Karpas-422 (cell line): ENCODE data around the gene BANF2. TPM values are rescaled to one million over a fixed set of nuclear protein-coding genes. Genes with fewer than 3 reads are reported as not detected.

Source experiments
- DNase-seq: peaks from one replicate; pipeline ENCODE4 v3.0.0-alpha.2; 2015
- H2AFZ ChIP-seq: fragments of 200-600 bp; sonication (generic); 2 replicates; pipeline ENCODE4 v1.6.1; 2014; ENCODE audit warnings: antibody characterized with exemption, low read length, mixed read lengths
- H3K27ac ChIP-seq: fragments of 200-600 bp; sonication (generic); 2 replicates; pipeline ENCODE4 v1.5.1; 2014; ENCODE audit warnings: mild to moderate bottlenecking, low read length, moderate library complexity
- H3K27me3 ChIP-seq: fragments of 200-600 bp; sonication (generic); 2 replicates; pipeline ENCODE4 v1.6.1; 2014; ENCODE audit warnings: low read length, mixed read lengths
- H3K36me3 ChIP-seq: fragments of 200-600 bp; sonication (generic); 2 replicates; pipeline ENCODE4 v1.6.1; 2014; ENCODE audit warnings: low read length, mixed read lengths; ENCODE audit not compliant: insufficient read depth
- H3K4me1 ChIP-seq: fragments of 200-600 bp; sonication (generic); 2 replicates; pipeline ENCODE4 v1.6.1; 2014; ENCODE audit warnings: mild to moderate bottlenecking, low read length, mixed read lengths
- H3K4me2 ChIP-seq: fragments of 200-600 bp; sonication (generic); 2 replicates; pipeline ENCODE4 v1.6.1; 2014; ENCODE audit warnings: low read length, low read depth, mild to moderate bottlenecking; ENCODE audit not compliant: poor library complexity, severe bottlenecking
- H3K4me3 ChIP-seq: fragments of 200-600 bp; sonication (generic); 2 replicates; pipeline ENCODE4 v1.5.1; 2014; ENCODE audit warnings: mild to moderate bottlenecking, antibody characterized with exemption, low read length, mixed read lengths
- H3K79me2 ChIP-seq: fragments of 200-600 bp; sonication (generic); 2 replicates; pipeline ENCODE4 v1.6.1; 2014; ENCODE audit warnings: mild to moderate bottlenecking, low read length, mixed read lengths
- H3K9ac ChIP-seq: fragments of 200-600 bp; sonication (generic); 2 replicates; pipeline ENCODE4 v1.6.0; 2014; ENCODE audit warnings: low read length
- H3K9me2 ChIP-seq: fragments of 200-600 bp; sonication (generic), shearing (Covaris generic); replicated peaks from 2 replicates; pipeline ENCODE4 v1.6.0; 2014; ENCODE audit warnings: mild to moderate bottlenecking, low read length, moderate library complexity; ENCODE audit not compliant: insufficient read depth
- H3K9me3 ChIP-seq: fragments of 300-700, 200-600 bp; sonication (generic); 2 replicates; pipeline ENCODE4 v1.6.1; 2014; ENCODE audit warnings: low read length, mixed read lengths
- H4K20me1 ChIP-seq: fragments of 200-600 bp; sonication (generic); 2 replicates; pipeline ENCODE4 v1.6.1; 2014; ENCODE audit warnings: mild to moderate bottlenecking, antibody characterized with exemption, low read length, low read depth; ENCODE audit not compliant: insufficient read depth
- total RNA-seq: library from RNA; depleted of rRNA; stranded (reverse); fragments of >200 nt; shearing (Covaris generic); gene quantifications from 2 replicates; pipeline ENCODE4 v1.2.3, GENCODE V29; 2014; ENCODE audit warnings: low replicate concordance

The BANF2 gene
- total RNA-seq, 1 experiment from 2014 or later = not detected

DNA sequence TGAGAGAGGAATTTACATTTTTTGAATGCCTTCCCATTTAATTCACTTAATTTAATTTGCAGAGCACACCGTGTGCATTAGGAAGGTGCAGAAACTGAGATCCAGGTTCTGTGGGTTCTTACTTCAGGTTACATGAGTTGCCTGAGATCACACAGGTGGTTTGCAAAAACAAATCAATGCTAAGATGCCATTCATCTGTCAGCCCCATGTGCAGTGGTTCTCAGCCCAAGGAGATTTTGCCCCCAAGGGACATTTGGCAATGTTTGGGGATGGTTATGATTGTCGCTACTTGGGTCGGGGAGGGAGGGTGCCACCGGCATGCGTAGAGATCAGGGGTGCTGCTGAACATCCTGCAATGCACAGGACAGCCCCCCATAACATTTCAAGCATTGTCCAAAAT is 34.6 kb downstream of the BANF2 start:
- H3K9me2 ChIP-seq = no peaks in the 10 kb centered on the region
- no peak for DNase-seq

GRCh38 chr20:17735206-17735804 is 35.5 kb downstream of the BANF2 start:
- Histone ChIP-seq H2AFZ (no peak overlapping the region), H3K4me2 (no peak overlapping the region), H3K4me3 (no peak overlapping the region), H3K79me2 (no peaks in the 10 kb centered on the region), H3K9ac (no peak overlapping the region), H3K36me3 (no peaks in the 10 kb centered on the region), H3K9me3 (no peaks in the 10 kb centered on the region), H3K4me1 (no peaks in the 10 kb centered on the region), H3K9me2 (no peaks in the 10 kb centered on the region), H3K27me3 (no peaks in the 10 kb centered on the region), H3K27ac (no peak overlapping the region), H4K20me1 (no peaks in the 10 kb centered on the region)
- no peak for DNase-seq

More for the DNA sequence above, 34.6 kb downstream of the BANF2 start:
- no peak overlapping the region for H3K9ac ChIP-seq
- H3K4me2 ChIP-seq = no peak overlapping the region
- H3K4me1 ChIP-seq = no peaks in the 10 kb centered on the region
- no peaks in the 10 kb centered on the region for H3K36me3 ChIP-seq
- H3K27me3 ChIP-seq = no peaks in the 10 kb centered on the region
- no peaks in the 10 kb centered on the region for H3K9me3 ChIP-seq
- H2AFZ ChIP-seq = no peak overlapping the region
- no peak overlapping the region for H3K27ac ChIP-seq
- no peaks in the 10 kb centered on the region for H4K20me1 ChIP-seq
- no peak overlapping the region for H3K4me3 ChIP-seq
- H3K79me2 ChIP-seq = no peaks in the 10 kb centered on the region

DNA sequence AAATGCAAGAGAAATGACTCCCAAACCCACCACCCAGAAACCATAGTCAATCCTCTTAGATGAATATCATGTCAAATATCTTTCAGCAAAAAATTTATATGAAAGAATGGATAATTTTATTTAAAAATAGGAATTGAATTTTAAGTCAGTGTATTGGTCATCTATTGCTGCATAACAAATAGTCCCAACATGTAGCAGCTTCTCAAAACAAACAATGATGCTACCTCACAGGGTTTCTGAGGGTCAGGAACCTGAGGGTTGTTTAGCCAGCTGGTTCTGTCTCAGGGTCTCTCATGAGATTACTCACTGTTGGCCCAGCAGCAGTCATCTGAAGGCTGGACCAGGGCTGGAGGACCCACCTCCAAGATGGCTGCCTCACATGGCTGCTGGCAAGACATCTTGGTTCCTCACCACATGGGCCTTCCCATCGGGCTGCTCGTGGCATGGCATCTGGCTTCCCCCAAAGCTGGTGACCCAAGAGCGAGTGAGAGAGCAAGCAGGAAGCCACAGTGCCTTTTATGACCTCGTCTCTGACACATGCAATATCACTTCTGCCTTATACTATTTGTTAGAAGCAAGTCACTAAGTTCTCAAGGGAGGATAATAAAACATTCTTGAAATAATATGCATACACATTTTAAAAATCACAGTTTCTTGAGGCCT is 36.3 kb downstream of the BANF2 start:
- H4K20me1 ChIP-seq = no peaks in the 10 kb centered on the region
- H3K4me1 ChIP-seq = no peaks in the 10 kb centered on the region
- H3K79me2 ChIP-seq = no peaks in the 10 kb centered on the region
- no peak overlapping the region for H3K4me2 ChIP-seq
- no peak overlapping the region for H3K4me3 ChIP-seq
- H3K36me3 ChIP-seq = no peaks in the 10 kb centered on the region
- H3K27ac ChIP-seq = no peak overlapping the region
- H3K27me3 ChIP-seq = no peaks in the 10 kb centered on the region
- H3K9me2 ChIP-seq = no peaks in the 10 kb centered on the region
- no peak overlapping the region for H3K9ac ChIP-seq
- H3K9me3 ChIP-seq = no peaks in the 10 kb centered on the region
- no peak for DNase-seq
- no peak overlapping the region for H2AFZ ChIP-seq

- Histone ChIP-seq H3K27me3 (no peaks in the 10 kb centered on the region), H3K4me3 (no peak overlapping the region), H3K9me3 (no peaks in the 10 kb centered on the region), H3K9ac (no peak overlapping the region), H3K4me2 (no peak overlapping the region), H3K36me3 (no peaks in the 10 kb centered on the region), H3K79me2 (no peaks in the 10 kb centered on the region), H3K27ac (no peak overlapping the region), H3K4me1 (no peaks in the 10 kb centered on the region), H2AFZ (no peak overlapping the region), H4K20me1 (no peaks in the 10 kb centered on the region), H3K9me2 (no peaks in the 10 kb centered on the region)
- no peak for DNase-seq
Measured at GRCh38 chr20:17738154-17738553, 38.4 kb downstream of the BANF2 start.

DNA sequence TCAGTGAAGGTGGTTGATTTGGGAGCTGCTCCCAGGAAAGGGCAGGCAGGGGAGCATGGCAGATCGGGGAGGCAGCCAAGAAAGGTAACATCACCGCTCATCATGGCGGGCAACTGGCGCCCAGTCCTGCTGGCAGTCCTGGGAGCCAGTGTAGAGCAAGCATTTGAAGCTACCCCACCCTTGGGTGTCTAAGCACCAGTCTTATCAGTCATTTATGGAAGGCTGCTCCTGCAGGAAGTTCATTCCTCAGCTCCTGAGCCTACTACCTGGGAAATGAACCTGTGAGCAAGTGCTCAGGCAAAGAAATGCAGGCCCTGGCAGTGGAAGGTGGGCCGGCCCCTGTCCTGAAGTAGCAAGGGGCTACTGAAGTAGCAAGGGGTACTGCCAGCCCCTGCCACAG is 41.5 kb downstream of the BANF2 start:
- Histone ChIP-seq H3K9ac (no peak overlapping the region), H3K27me3 (no peaks in the 10 kb centered on the region), H3K4me3 (no peak overlapping the region), H3K27ac (no peak overlapping the region), H3K9me3 (no peaks in the 10 kb centered on the region), H3K79me2 (no peaks in the 10 kb centered on the region), H3K4me2 (no peak overlapping the region), H2AFZ (no peak overlapping the region), H3K9me2 (no peaks in the 10 kb centered on the region), H3K4me1 (no peaks in the 10 kb centered on the region), H4K20me1 (no peaks in the 10 kb centered on the region), H3K36me3 (no peaks in the 10 kb centered on the region)
- DNase-seq = no peak

- Histone ChIP-seq H3K36me3 (no peaks in the 10 kb centered on the region), H3K9ac (no peak overlapping the region), H3K79me2 (no peaks in the 10 kb centered on the region), H3K27ac (no peak overlapping the region), H3K4me1 (no peaks in the 10 kb centered on the region), H2AFZ (no peak overlapping the region), H3K4me3 (no peak overlapping the region), H3K9me2 (no peaks in the 10 kb centered on the region), H3K9me3 (no peaks in the 10 kb centered on the region), H3K4me2 (no peak overlapping the region), H4K20me1 (no peaks in the 10 kb centered on the region), H3K27me3 (no peaks in the 10 kb centered on the region)
- DNase-seq = no peak
Measured at GRCh38 chr20:17742731-17743130, 43.0 kb downstream of the BANF2 start.

DNA sequence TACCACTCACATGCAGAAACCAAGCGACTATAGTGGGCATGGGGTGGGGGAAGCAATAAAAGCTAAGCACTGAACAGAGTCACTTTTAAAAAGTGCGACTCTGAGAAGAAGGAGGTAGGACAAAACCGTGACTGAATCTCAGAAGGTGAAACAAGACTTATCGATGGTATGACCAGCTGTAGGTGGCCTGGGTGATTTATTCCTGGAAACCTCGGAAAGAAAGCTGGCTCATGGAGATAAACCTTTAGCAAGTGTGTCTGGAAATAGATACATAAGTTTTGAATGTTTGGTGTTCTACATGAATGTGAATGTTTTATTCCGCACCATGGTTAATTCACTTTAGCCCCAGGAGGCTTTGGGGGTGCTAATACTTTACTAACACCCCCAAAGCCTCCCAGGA is 43.9 kb downstream of the BANF2 start:
- no peak overlapping the region for H3K27ac ChIP-seq
- H2AFZ ChIP-seq = no peak overlapping the region
- H3K9ac ChIP-seq = no peak overlapping the region
- H3K9me2 ChIP-seq = no peaks in the 10 kb centered on the region
- H3K27me3 ChIP-seq = no peaks in the 10 kb centered on the region
- H3K36me3 ChIP-seq = no peaks in the 10 kb centered on the region
- H3K79me2 ChIP-seq = no peaks in the 10 kb centered on the region
- no peak overlapping the region for H3K4me3 ChIP-seq
- no peak for DNase-seq
- H3K4me2 ChIP-seq = no peak overlapping the region
- H4K20me1 ChIP-seq = no peaks in the 10 kb centered on the region
- no peaks in the 10 kb centered on the region for H3K9me3 ChIP-seq
- no peaks in the 10 kb centered on the region for H3K4me1 ChIP-seq

DNA sequence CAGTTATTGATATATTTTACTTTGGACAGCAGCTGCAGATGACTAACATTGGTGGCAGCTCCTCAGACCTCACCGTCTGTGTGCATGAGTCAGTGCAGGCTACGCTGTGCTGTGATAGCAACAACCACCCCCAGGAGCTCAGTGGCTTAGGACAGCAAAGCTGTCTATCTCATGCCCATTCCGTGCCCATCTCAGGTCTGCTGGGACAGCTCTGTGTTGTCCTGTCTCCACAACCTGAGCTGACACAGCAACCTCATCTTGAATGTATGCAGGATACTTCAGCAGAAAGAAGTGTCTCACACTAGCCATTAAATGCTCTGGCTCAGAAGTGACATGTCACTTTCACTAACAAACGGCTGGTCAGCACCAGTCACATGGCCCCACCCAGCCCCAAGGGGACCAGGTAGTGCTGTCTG is 47.7 kb downstream of the BANF2 start:
- Histone ChIP-seq H2AFZ (no peak overlapping the region), H3K4me3 (no peak overlapping the region), H3K4me2 (no peak overlapping the region), H3K9me2 (no peaks in the 10 kb centered on the region), H3K36me3 (no peaks in the 10 kb centered on the region), H3K4me1 (no peaks in the 10 kb centered on the region), H3K79me2 (no peaks in the 10 kb centered on the region), H3K27me3 (no peaks in the 10 kb centered on the region), H3K9ac (no peak overlapping the region), H4K20me1 (no peaks in the 10 kb centered on the region), H3K27ac (no peak overlapping the region), H3K9me3 (no peaks in the 10 kb centered on the region)
- DNase-seq = no peak
